ENCODE results near the gene FBP1.
"Not testable (repeated sequence)": the region's sequence is repeated elsewhere in the genome, so short reads cannot be mapped to it uniquely, and the experiment has no call there.

The FBP1 gene

GRCh38 chr9:94619026-94619425 is 20.3 kb downstream of the FBP1 start:
- DNase-seq (ENCODE audit: low read depth in 3 of 3): no peak

GRCh38 chr9:94613003-94613402 is 26.3 kb downstream of the FBP1 start:
- no peak for DNase-seq (ENCODE audit: low read depth in 3 of 3)

GRCh38 chr9:94612071-94612470 is 27.2 kb downstream of the FBP1 start:
- DNase-seq (ENCODE audit: low read depth in 3 of 3): no peak

GRCh38 chr9:94611638-94612068 is 27.7 kb downstream of the FBP1 start:
- peak; percentile 28 to 80 (median 31) for DNase-seq (ENCODE audit: low read depth in 3 of 3)

- no peak for DNase-seq (ENCODE audit: low read depth in 3 of 3)
These were observed 29.1 kb downstream of the FBP1 start for GRCh38 chr9:94610181-94610606.

- no peak for DNase-seq (ENCODE audit: low read depth in 3 of 3)
These were observed 32.0 kb downstream of the FBP1 start for GRCh38 chr9:94607423-94607691.

- DNase-seq (ENCODE audit: low read depth in 3 of 3): no peak
These were observed 32.5 kb downstream of the FBP1 start for GRCh38 chr9:94606646-94607422.

GRCh38 chr9:94603259-94604160 is 35.8 kb downstream of the FBP1 start:
- DNase-seq (ENCODE audit: low read depth in 3 of 3): peak; percentile 46 to 74 (median 61)

GRCh38 chr9:94602666-94603065 is 36.7 kb downstream of the FBP1 start:
- no peak for DNase-seq (ENCODE audit: low read depth in 3 of 3)

- no peak for DNase-seq (ENCODE audit: low read depth in 3 of 3)
These were observed 38.6 kb downstream of the FBP1 start for GRCh38 chr9:94600715-94601114.

GRCh38 chr9:94600258-94600657 is 39.1 kb downstream of the FBP1 start:
- DNase-seq (ENCODE audit: low read depth in 3 of 3): no peak

GRCh38 chr9:94599102-94599501 is 40.2 kb downstream of the FBP1 start:
- no peak for DNase-seq (ENCODE audit: low read depth in 3 of 3)

- DNase-seq (ENCODE audit: low read depth in 3 of 3): no peak
These were observed 45.6 kb downstream of the FBP1 start, which contains the start of gene FBP2 for GRCh38 chr9:94593459-94594345. TSS of gene FBP2 (minus strand) at chr9:94593824. CDS start at chr9:94593726, 98 bp downstream.

- not testable (repeated sequence) for DNase-seq (ENCODE audit: low read depth in 3 of 3)
These were observed 46.6 kb downstream of the FBP1 start for GRCh38 chr9:94592683-94593082.

- DNase-seq (ENCODE audit: low read depth in 3 of 3): no peak
These were observed 47.4 kb downstream of the FBP1 start for GRCh38 chr9:94591876-94592275.

GRCh38 chr9:94591046-94591545 is 48.2 kb downstream of the FBP1 start:
- not testable (repeated sequence) for DNase-seq (ENCODE audit: low read depth in 3 of 3)

GRCh38 chr9:94588681-94589080 is 50.6 kb downstream of the FBP1 start:
- no peak for DNase-seq (ENCODE audit: low read depth in 3 of 3)

GRCh38 chr9:94586814-94587213 is 52.5 kb downstream of the FBP1 start:
- no peak for DNase-seq (ENCODE audit: low read depth in 3 of 3)

GRCh38 chr9:94586316-94586715 is 53.0 kb downstream of the FBP1 start:
- no peak for DNase-seq (ENCODE audit: low read depth in 3 of 3)

- no peak for DNase-seq (ENCODE audit: low read depth in 3 of 3)
These were observed 54.8 kb downstream of the FBP1 start for GRCh38 chr9:94584555-94584954.

- DNase-seq (ENCODE audit: low read depth in 3 of 3): no peak
These were observed 57.6 kb downstream of the FBP1 start for GRCh38 chr9:94581728-94582127.

- DNase-seq (ENCODE audit: low read depth in 3 of 3): no peak
These were observed 61.7 kb downstream of the FBP1 start for GRCh38 chr9:94577571-94577970.

Measured in stimulated activated CD4-positive, alpha-beta T cell treated with anti-CD3 and anti-CD28 coated beads, TNF-alpha, amount 100 ng/mL, for 24 hours (primary cell).